ENCODE data around the gene PTPRK.

GRCh38 chr6:128024969-128025368 lies 495.4 kb downstream of the PTPRK start:
- TF ChIP-seq, protein P1, sequence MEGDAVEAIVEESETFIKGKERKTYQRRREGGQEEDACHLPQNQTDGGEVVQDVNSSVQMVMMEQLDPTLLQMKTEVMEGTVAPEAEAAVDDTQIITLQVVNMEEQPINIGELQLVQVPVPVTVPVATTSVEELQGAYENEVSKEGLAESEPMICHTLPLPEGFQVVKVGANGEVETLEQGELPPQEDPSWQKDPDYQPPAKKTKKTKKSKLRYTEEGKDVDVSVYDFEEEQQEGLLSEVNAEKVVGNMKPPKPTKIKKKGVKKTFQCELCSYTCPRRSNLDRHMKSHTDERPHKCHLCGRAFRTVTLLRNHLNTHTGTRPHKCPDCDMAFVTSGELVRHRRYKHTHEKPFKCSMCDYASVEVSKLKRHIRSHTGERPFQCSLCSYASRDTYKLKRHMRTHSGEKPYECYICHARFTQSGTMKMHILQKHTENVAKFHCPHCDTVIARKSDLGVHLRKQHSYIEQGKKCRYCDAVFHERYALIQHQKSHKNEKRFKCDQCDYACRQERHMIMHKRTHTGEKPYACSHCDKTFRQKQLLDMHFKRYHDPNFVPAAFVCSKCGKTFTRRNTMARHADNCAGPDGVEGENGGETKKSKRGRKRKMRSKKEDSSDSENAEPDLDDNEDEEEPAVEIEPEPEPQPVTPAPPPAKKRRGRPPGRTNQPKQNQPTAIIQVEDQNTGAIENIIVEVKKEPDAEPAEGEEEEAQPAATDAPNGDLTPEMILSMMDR (IDR thresholded peaks at IDR 0.05), result no peak
- TF ChIP-seq POLR2A (IDR thresholded peaks at IDR 0.05) (no peak), EP300 (IDR thresholded peaks at IDR 0.05) (no peak), POLR2AphosphoS5 (IDR thresholded peaks at IDR 0.05) (no peak)

Measured in sigmoid colon (tissue), 4 donors.